A673 (cell line): Measurements from ENCODE around the gene GOLGA1. TPM values are rescaled to one million over a fixed set of nuclear protein-coding genes. Genes with fewer than 3 reads are reported as not detected.
"Not testable (repeated sequence)": the region's sequence is repeated elsewhere in the genome, so short reads cannot be mapped to it uniquely, and the experiment has no call there.

Source experiments
- BruUV-seq: library from RNA; stranded (reverse); fragments of 400-500 nt; replicated peaks from 2 replicates; lab custom pipeline; 2021; lab: Mats Ljungman, UMichigan
- CTCF ChIA-PET: fragments of 300-600 bp; sonication (Branson Sonifier 250); formaldehyde crosslinking; loops from one replicate; lab custom pipeline; 2022; ENCODE audit warnings: antibody characterized with exemption; lab: Charles Lee
- POLR2A ChIA-PET: fragments of 300-600 bp; sonication (Branson Sonifier 250); formaldehyde crosslinking; loops from one replicate; lab custom pipeline; 2022; ENCODE audit warnings: antibody characterized with exemption; ENCODE audit not compliant: low non-redundant PET; lab: Charles Lee
- DNase-seq: peaks from one replicate; pipeline ENCODE4 v3.0.0-alpha.2; 2015; ENCODE audit warnings: low spot score
- H3K27ac ChIP-seq: fragments of 200-600 bp; sonication (generic); 2 replicates; pipeline ENCODE4 v1.5.1; 2016; ENCODE audit warnings: mixed run types, low read depth, mild to moderate bottlenecking, mixed read lengths, antibody characterized with exemption, low read length; ENCODE audit not compliant: poor library complexity, severe bottlenecking
- H3K27me3 ChIP-seq: fragments of 200-600 bp; sonication (generic); replicated peaks from 2 replicates; pipeline ENCODE4 v1.6.1; 2017; ENCODE audit warnings: mixed run types, low read depth, mild to moderate bottlenecking, mixed read lengths, antibody characterized with exemption, low read length; ENCODE audit not compliant: insufficient read depth, poor library complexity
- H3K36me3 ChIP-seq: fragments of 200-600 bp; sonication (generic); 2 replicates; pipeline ENCODE4 v1.6.1; 2016; ENCODE audit warnings: mixed run types, mild to moderate bottlenecking, mixed read lengths, antibody characterized with exemption, low read length; ENCODE audit not compliant: insufficient read depth, poor library complexity, severe bottlenecking
- H3K4me1 ChIP-seq: fragments of 200-600 bp; sonication (generic); 2 replicates; pipeline ENCODE4 v1.6.1; 2017; ENCODE audit warnings: mixed run types, mild to moderate bottlenecking, mixed read lengths, antibody characterized with exemption, low read length; ENCODE audit not compliant: insufficient read depth, poor library complexity, severe bottlenecking
- H3K4me3 ChIP-seq: fragments of 200-600 bp; sonication (generic); 2 replicates; pipeline ENCODE4 v1.5.1; 2016; ENCODE audit warnings: low read depth, mixed run types, mild to moderate bottlenecking, mixed read lengths, low read length; ENCODE audit not compliant: poor library complexity, severe bottlenecking
- H3K9me3 ChIP-seq: fragments of 200-600 bp; sonication (generic); 2 replicates; pipeline ENCODE4 v1.6.1; 2016; ENCODE audit warnings: mixed run types, low read depth, mild to moderate bottlenecking, mixed read lengths, antibody characterized with exemption, low read length; ENCODE audit not compliant: poor library complexity, severe bottlenecking
- EZH2 ChIP-seq: fragments of 200-600 bp; sonication (generic); IDR thresholded peaks from 2 replicates; pipeline ENCODE4 v1.6.1; 2017; ENCODE audit warnings: borderline replicate concordance, low read depth, mild to moderate bottlenecking, mixed read lengths, antibody characterized with exemption, low read length; ENCODE audit not compliant: poor library complexity, severe bottlenecking
- intact Hi-C: fragments of 100-400 bp; cut with micrococcal nuclease; formaldehyde crosslinking; loops from one replicate; pipeline ENCODE4 v1.10.0; 2022; ENCODE audit not compliant: unreplicated experiment
- total RNA-seq: library from RNA; stranded (reverse); gene quantifications from 2 replicates; pipeline ENCODE4 v1.2.3, GENCODE V29; 2021
- TF ChIP-seq, protein P1 (sequence below): fragments of 300-800, 200-600 bp; sonication (generic); conservative IDR thresholded peaks from 2 replicates; pipeline ENCODE4 v1.5.1; 2017; ENCODE audit warnings: low read depth, mild to moderate bottlenecking, antibody characterized with exemption, low read length, moderate library complexity, mixed read lengths

GOLGA1 gene
- total RNA-seq, 1 experiment from 2014 or later: 21.7 TPM

DNA sequence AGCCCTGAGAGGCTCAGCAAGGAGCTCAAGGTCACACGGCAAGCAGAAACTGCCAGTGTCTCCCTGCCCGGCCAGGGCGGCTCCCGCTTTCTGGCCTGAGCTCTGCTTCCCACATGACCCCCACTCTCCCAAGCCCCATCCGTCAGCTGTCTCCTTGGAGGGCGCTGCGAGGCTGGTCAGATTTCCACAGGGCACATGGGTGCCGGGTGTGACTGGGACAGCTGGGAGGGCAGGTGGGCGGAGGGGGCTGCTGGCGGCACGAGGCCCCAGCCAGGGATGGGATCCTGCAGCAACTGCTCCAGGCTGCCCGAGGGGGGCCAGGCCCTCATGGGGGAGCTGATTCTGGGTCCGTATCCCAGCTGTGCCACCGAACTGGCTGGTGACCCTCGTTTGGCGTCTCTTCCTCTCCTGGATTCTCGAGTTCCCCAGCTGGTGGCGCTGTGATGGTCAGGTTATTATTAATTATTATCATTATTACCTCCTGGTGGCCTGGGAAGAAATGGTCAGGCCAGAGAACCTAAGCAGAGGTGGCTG is 100.5 kb downstream of the GOLGA1 start:
- BruUV-seq: no TSS peak
- intact Hi-C loops: no loop called here
- Histone ChIP-seq H3K4me1 (peaks cover 4% of the 10 kb centered on the region), H3K27me3 (no peaks in the 10 kb centered on the region), H3K4me3 (no peak overlapping the region), H3K36me3 (no peaks in the 10 kb centered on the region), H3K27ac (no peak overlapping the region), H3K9me3 (no peaks in the 10 kb centered on the region)
- ChIA-PET POLR2A (interaction anchor here (0.5 kb wide), 1 partner anchor 8 kb away, joined by 3 read pairs; no protein-coding TSS in a partner anchor), CTCF (interaction anchor here (0.5 to 1.1 kb wide), 4 partner anchors 10 to 69 kb away, joined by 3 to 5 read pairs (median 3); partner anchors contain the start of gene WDR38)
- no peak for DNase-seq
- TF ChIP-seq, protein P1, sequence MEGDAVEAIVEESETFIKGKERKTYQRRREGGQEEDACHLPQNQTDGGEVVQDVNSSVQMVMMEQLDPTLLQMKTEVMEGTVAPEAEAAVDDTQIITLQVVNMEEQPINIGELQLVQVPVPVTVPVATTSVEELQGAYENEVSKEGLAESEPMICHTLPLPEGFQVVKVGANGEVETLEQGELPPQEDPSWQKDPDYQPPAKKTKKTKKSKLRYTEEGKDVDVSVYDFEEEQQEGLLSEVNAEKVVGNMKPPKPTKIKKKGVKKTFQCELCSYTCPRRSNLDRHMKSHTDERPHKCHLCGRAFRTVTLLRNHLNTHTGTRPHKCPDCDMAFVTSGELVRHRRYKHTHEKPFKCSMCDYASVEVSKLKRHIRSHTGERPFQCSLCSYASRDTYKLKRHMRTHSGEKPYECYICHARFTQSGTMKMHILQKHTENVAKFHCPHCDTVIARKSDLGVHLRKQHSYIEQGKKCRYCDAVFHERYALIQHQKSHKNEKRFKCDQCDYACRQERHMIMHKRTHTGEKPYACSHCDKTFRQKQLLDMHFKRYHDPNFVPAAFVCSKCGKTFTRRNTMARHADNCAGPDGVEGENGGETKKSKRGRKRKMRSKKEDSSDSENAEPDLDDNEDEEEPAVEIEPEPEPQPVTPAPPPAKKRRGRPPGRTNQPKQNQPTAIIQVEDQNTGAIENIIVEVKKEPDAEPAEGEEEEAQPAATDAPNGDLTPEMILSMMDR: peak; percentile 60
- TF ChIP-seq EZH2: no peak

DNA sequence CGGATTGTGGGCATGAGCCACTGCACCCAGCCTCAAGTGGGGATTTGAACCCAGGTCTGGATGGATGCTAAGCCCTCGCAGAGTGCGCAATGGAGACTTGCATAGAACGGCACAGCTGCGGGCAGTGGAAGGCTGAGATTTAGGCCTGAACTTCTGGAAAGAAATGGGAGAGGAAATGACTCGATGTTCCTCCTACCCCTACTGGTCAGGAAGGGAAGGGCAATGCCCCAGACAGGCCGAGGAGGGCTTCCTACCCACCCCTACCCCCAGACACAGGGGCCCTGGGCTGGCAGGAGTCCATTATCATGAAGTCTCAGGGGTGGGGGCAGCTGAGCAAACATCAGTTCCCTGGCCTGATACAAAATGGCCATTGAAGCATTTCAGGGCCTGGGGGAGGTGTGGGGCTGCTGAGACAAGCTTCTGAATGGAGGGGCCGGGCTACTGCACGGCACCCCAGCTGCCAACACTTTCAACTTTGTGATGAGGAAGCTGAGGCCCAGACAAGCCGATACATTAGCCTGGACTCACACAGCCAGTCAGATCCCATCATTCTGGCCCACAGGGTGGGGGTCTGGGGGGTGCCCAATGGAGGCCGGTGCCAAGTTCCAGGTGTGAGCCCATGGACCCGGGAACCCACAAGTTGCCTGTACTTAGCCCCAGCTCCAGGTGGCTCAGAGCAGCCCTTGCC is 101.1 kb downstream of the GOLGA1 start:
- Histone ChIP-seq H3K27me3 (no peaks in the 10 kb centered on the region), H3K4me3 (no peak overlapping the region), H3K4me1 (peaks cover 10% of the 10 kb centered on the region), H3K9me3 (no peaks in the 10 kb centered on the region), H3K36me3 (no peaks in the 10 kb centered on the region), H3K27ac (no peak overlapping the region)
- TF ChIP-seq, protein P1: peak; percentile 45; the same call in 1 of the 2 replicates
- TF ChIP-seq EZH2: no peak
- no peak for DNase-seq
- no TSS peak for BruUV-seq
- POLR2A ChIA-PET: no interaction called here
- CTCF ChIA-PET: interaction anchor here (0.5 to 1.1 kb wide), 4 partner anchors 10 to 68 kb away, joined by 3 to 5 read pairs (median 3); partner anchors contain the start of gene WDR38
- intact Hi-C loops: loop anchor here (5.0 kb wide), 1 partner anchor 62 kb away; the partner anchor contains the start of gene OLFML2A

DNA sequence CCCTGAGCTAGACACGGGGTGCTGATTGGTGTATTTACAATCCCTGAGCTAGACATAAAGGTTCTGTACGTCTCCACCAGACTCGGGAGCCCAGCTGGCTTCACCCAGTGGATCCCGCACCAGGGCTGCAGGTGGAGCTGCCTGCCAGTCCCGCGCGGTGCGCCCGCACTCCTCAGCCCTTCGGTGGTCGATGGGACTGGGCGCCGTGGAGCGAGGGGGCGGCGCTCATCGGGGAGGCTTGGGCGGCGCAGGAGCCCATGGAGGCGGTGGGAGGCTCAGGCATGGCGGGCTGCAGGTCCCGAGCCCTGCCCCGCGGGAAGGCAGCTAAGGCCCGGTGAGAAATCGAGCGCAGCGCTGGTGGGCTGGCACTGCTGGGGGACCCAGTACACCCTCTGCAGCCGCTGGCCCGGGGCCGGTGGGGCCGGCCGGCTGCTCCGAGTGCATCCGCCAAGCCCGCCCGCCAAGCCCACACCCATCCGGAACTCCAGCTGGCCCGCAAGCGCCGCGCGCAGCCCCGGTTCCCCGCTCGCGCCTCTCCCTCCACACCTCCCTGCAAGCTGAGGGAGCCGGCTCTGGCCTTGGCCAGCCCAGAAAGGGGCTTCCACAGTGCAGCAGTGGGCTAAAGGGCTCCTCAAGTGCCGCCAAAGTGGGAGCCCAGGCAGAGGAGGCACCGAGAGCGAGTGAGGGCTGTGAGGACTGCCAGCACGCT is 102.2 kb downstream of the GOLGA1 start:
- H3K36me3 ChIP-seq, H3K9me3 ChIP-seq, H3K27me3 ChIP-seq, DNase-seq, H3K4me3 ChIP-seq, CTCF ChIA-PET, POLR2A ChIA-PET, H3K27ac ChIP-seq, BruUV-seq: not testable (repeated sequence)
- intact Hi-C loops: loop anchor here (5.0 kb wide), 1 partner anchor 61 kb away; the partner anchor contains the start of gene OLFML2A
- peaks cover 13% of the 10 kb centered on the region for H3K4me1 ChIP-seq

DNA sequence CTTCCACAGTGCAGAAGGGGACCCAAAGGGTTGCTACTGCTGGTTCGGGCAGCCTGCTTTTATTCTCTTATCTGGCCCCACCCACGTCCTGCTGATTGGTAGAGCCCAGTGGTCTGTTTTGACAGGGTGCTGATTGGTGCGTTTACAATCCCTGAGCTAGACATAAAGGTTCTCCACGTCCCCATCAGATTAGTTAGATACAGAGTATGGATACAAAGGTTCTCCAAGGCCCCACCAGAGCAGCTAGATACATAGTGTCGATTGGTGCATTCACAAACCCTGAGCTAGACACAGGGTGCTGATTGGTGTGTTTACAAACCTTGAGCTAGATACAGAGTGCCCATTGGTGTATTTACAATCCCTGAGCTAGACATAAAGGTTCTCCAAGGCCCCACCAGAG is 102.8 kb downstream of the GOLGA1 start:
- CTCF ChIA-PET: interaction anchor here (0.9 kb wide), 1 partner anchor 15 kb away, joined by 3 read pairs; the partner anchor contains the start of gene WDR38
- intact Hi-C loops: loop anchor here (5.0 kb wide), 1 partner anchor 61 kb away; the partner anchor contains the start of gene OLFML2A

More for the DNA sequence above, 102.8 kb downstream of the GOLGA1 start:
- H3K27me3 ChIP-seq, H3K4me3 ChIP-seq, H3K27ac ChIP-seq, DNase-seq, POLR2A ChIA-PET, BruUV-seq, H3K36me3 ChIP-seq, H3K9me3 ChIP-seq: not testable (repeated sequence)
- peaks cover 13% of the 10 kb centered on the region for H3K4me1 ChIP-seq
